Fibroblast of pulmonary artery (primary cell): Measurements from ENCODE around the gene SEC62.
A peak's percentile ranks its signal among the peaks of the same experiment; 100 is the strongest.

Experiments used
- DNase-seq: peaks from one replicate; pipeline ENCODE4 v3.0.0-alpha.2; 2010; ENCODE audit warnings: low read depth
- H3K4me3 ChIP-seq: replicated peaks from 2 replicates; pipeline ENCODE4 v1.5.1; 2011; ENCODE audit warnings: low read depth, mild to moderate bottlenecking, control low read depth, low read length, moderate library complexity
- TF ChIP-seq, protein P1 (sequence below): IDR thresholded peaks from 2 replicates; pipeline ENCODE4 v1.5.1; 2011; ENCODE audit warnings: mild to moderate bottlenecking, control low read depth, low read length, inconsistent platforms; ENCODE audit errors: missing control alignments

Gene SEC62

DNA sequence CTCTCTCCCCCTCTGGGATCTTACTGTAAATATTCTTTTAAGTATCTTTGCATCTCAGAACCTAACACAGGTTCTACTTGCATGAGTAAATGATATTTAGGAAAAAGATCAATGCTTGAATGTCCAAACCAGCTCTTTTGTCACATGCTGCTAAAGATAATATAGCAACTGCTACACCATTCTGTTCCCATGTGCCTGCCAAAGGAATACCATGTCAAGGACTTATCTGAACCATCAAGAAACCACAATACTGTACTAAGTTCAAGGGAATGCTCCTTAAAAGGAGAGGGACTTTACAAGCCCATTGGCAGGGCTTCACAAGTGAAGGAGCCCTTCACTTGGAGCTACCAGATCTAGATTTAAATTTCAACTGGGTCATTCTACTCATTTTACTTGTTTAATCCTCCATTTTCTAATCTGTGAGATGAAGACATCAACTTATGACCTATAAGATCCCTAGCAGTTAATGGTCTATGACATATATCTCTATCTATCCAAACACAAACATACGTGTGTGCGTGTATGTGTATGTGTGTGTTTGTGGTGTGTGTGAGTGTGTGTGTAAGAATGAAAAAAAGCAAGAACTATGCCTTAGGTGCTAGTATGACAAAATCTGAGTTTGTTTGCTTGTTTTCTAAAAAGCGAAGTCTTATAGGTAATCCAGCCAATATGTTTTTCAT, 13.0 kb upstream of the SEC62 start:
- TF ChIP-seq, protein P1, sequence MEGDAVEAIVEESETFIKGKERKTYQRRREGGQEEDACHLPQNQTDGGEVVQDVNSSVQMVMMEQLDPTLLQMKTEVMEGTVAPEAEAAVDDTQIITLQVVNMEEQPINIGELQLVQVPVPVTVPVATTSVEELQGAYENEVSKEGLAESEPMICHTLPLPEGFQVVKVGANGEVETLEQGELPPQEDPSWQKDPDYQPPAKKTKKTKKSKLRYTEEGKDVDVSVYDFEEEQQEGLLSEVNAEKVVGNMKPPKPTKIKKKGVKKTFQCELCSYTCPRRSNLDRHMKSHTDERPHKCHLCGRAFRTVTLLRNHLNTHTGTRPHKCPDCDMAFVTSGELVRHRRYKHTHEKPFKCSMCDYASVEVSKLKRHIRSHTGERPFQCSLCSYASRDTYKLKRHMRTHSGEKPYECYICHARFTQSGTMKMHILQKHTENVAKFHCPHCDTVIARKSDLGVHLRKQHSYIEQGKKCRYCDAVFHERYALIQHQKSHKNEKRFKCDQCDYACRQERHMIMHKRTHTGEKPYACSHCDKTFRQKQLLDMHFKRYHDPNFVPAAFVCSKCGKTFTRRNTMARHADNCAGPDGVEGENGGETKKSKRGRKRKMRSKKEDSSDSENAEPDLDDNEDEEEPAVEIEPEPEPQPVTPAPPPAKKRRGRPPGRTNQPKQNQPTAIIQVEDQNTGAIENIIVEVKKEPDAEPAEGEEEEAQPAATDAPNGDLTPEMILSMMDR = no peak
- peak; percentile 3 for DNase-seq
- no peak overlapping the region for H3K4me3 ChIP-seq

- H3K4me3 ChIP-seq = no peak overlapping the region
- DNase-seq = no peak
- TF ChIP-seq, protein P1 = no peak
Observed at GRCh38 chr3:169954142-169954756, 12.4 kb upstream of the SEC62 start.

GRCh38 chr3:169955406-169955805, 11.2 kb upstream of the SEC62 start:
- no peak for DNase-seq
- H3K4me3 ChIP-seq = no peak overlapping the region
- TF ChIP-seq, protein P1 = no peak

DNA sequence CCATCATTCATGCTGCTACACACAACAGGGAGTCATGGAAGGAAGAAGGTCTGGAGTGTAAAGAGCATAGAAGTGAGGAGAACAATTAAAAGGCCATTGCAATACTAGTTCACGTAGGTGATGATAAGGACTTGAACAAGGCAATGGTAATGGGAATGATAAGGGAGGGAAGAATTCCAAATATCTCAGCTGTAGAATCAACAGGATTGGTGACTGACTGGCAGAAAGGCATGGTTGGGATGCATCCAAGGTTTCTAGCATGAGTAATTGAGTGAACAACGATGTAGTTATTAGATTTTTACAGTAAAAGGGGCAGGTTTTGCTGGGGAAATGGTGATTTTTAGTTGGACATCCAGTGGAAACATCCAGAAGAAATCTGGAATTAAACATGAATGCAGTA, 2.4 kb upstream of the SEC62 start:
- TF ChIP-seq, protein P1 = no peak
- H3K4me3 ChIP-seq = no peak overlapping the region
- DNase-seq = peak; percentile 35

DNA sequence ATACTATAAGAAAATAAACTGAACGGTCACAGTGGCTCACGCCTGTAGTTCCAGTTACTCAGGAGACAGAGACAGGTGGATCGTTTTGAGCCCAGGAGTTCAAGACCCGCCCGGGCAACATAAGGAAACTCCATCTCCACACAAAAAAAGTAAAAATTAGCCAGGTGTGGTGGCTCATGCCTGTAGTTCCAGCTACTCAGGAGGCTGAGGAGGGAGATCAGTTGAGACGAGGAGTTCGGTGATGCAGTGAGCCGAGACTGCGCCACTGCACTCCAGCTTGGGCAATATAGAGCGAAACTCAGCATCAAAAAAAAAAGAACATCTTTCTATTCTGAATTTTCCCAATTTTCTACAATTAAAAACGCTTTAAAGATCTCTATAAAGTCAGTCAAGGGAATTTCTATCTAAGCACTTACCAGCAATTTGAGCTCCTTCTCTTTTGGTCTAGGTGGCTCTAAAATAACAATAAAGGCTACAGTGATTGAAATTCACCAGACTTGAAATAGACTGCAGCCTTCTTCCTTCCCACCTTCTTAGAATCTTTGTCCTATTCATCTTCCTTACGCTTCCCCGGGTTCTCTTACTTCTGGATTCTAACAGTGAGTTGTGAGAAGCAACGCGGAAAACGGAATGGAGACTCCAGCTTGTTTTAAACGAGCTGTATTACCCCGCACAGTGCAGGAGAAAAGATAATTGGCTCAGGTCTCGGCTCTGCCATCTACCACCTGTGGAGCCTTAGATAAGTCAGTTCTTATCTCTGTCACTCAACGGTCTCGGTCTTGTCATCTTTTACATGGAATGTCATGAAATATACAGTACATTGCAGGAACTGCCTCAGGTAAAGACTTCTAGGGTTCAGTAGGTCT, 812 bp upstream of the SEC62 start:
- TF ChIP-seq, protein P1 = no peak
- H3K4me3 ChIP-seq = peak overlapping the region; percentile 83
- peak; percentile 9 for DNase-seq

DNA sequence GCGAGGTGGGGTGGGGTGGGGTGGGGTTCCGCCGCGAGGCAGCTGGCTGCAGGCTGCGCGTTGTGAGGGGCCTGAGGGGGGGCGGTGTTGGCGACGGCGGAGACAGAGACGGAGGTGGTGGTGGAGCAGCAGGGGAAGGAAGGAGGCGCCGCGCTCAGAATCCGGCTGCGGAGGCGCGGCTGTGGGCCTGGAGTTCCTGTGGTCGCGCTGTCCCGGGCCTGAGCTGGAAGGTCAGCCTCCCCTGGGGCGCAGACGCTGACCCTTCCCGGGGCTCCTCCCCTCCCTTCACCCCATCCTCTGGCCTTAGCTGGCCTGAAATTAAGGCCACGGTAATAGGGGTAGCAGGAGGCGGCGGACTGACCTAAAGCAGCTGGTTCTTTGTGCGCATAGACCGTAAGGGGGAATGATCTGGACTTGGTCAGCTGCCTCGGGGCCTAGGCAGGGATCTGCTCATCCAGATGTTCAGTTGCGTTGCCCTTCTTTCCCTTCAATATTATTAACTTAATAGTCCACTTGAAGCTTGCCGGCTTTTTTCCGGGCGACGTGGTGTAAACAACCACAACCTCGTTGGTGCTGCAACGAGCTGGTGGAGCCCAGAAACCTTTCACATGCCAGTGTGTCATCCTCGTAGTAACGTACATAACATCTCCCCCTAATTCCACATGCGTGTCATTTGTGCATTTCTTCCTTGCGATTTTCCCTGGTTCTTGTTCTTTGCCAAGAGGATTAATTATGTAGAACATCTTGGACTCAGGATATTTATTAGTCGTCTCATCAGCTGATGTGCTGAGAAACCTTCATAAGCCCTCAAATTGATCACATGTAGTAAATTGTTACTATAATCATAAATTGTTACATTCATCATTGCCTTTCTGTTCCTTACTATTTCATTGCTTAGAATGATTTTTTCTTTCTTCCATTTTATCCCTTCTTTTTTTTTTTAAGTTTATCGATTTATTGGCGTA, 626 bp downstream of the SEC62 start:
- DNase-seq = peak; percentile 48
- TF ChIP-seq, protein P1 = no peak
- H3K4me3 ChIP-seq = peak overlapping the region; percentile 83
